Mucosa of descending colon (tissue), 3 donors: ENCODE results near the gene GALNT1. TPM values are rescaled to one million over a fixed set of nuclear protein-coding genes. Genes with fewer than 3 reads are reported as not detected.

Experiments used
- ATAC-seq: fragments of 200-7000 bp; cut with Tn5 transposase; one replicate; pipeline ENCODE4 v1.9.1; 2020; ENCODE audit warnings: mild to moderate bottlenecking, moderate library complexity
- DNase-seq, 3 donors: peaks; one replicate each; pipeline ENCODE4 v3.0.0-alpha.2; 2020
- H3K36me3 ChIP-seq: fragments of 200-600 bp; one replicate; pipeline ENCODE4 v1.8.0; 2021; ENCODE audit warnings: low read depth, mild to moderate bottlenecking
- H3K4me1 ChIP-seq: fragments of 200-600 bp; one replicate; pipeline ENCODE4 v1.8.0; 2021; ENCODE audit warnings: low read depth, mild to moderate bottlenecking
- H3K4me3 ChIP-seq: fragments of 200-600 bp; one replicate; pipeline ENCODE4 v1.8.0; 2021; ENCODE audit warnings: mild to moderate bottlenecking
- H3K9me3 ChIP-seq: fragments of 200-600 bp; one replicate; pipeline ENCODE4 v1.8.0; 2021; ENCODE audit warnings: mild to moderate bottlenecking
- CTCF ChIP-seq: fragments of 200-600 bp; IDR thresholded peaks from one replicate; pipeline ENCODE4 v1.8.0; 2022; ENCODE audit warnings: antibody characterized with exemption, mild to moderate bottlenecking
- intact Hi-C, 2 donors: fragments of 100-400 bp; cut with DNase I in 1 of 2; cut with micrococcal nuclease in 1 of 2; formaldehyde crosslinking; loops; one replicate each; pipeline versions ENCODE4 v1.11.0 to v1.11.1; 2022; cut with DNase I, micrococcal nuclease
- total RNA-seq, 3 donors: library from RNA; stranded (reverse); fragmentation: NEBNext Ultra II Directional in 2 of 3; extraction: Animal tissue kit (Norgen Biotek cat#: 25700) in 2 of 3; gene quantifications; one replicate each; pipeline versions ENCODE4 v1.2.1 to v1.2.4, GENCODE V29; 2021 to 2023
- donor health status: DM: no; HTN: no; CAD: no; lungs with moderate emphysema.
- donor health status: DM: no; HTN: no; CAD: no.
- donor health status: DM: no; HTN: yes; CAD: no.

GALNT1 gene
- total RNA-seq, 3 donors from 2014 or later, result 82.7 to 118 (median 109) TPM

- DNase-seq (no peak), ATAC-seq (no peak)
- intact Hi-C loops, result no loop called here
- TF ChIP-seq CTCF, result no peak
- Histone ChIP-seq H3K9me3 (no peaks in the 10 kb centered on the region), H3K4me1 (peaks cover 19% of the 10 kb centered on the region), H3K36me3 (no peaks in the 10 kb centered on the region), H3K4me3 (no peak overlapping the region)
Observed at GRCh38 chr18:35619464-35619863, 37.9 kb downstream of the GALNT1 start.

- Histone ChIP-seq H3K4me1 (peaks cover 19% of the 10 kb centered on the region), H3K4me3 (no peak overlapping the region), H3K36me3 (no peaks in the 10 kb centered on the region), H3K9me3 (no peaks in the 10 kb centered on the region)
- DNase-seq (no peak), ATAC-seq (no peak)
- no peak for TF ChIP-seq CTCF
- intact Hi-C loops, result no loop called here
Observed at GRCh38 chr18:35619941-35620340, 38.4 kb downstream of the GALNT1 start.

- no peaks in the 10 kb centered on the region for H3K9me3 ChIP-seq
- ATAC-seq, result peak; percentile 81
Observed at GRCh38 chr18:35620765-35621164, 39.2 kb downstream of the GALNT1 start.

GRCh38 chr18:35623255-35623654 is 41.7 kb downstream of the GALNT1 start:
- ATAC-seq (no peak), DNase-seq (no peak)
- no peak for TF ChIP-seq CTCF
- Histone ChIP-seq H3K4me1 (peaks cover 7% of the 10 kb centered on the region), H3K4me3 (no peak overlapping the region), H3K9me3 (peaks cover 11% of the 10 kb centered on the region), H3K36me3 (no peaks in the 10 kb centered on the region)
- intact Hi-C loops, result no loop called here

More at GRCh38 chr18:35620765-35621164, 39.2 kb downstream of the GALNT1 start:
- Histone ChIP-seq H3K4me3 (no peak overlapping the region), H3K36me3 (no peaks in the 10 kb centered on the region), H3K4me1 (peaks cover 16% of the 10 kb centered on the region)
- intact Hi-C loops, result no loop called here
- DNase-seq, result peak in 1 of 3 donors; percentile 61
- no peak for TF ChIP-seq CTCF

GRCh38 chr18:35624146-35624545 is 42.6 kb downstream of the GALNT1 start:
- TF ChIP-seq CTCF, result no peak
- intact Hi-C loops, result no loop called here
- no peaks in the 10 kb centered on the region for H3K36me3 ChIP-seq
- DNase-seq (no peak), ATAC-seq (no peak)
- peaks cover 11% of the 10 kb centered on the region for H3K9me3 ChIP-seq
- H3K4me3 ChIP-seq, result no peak overlapping the region
- H3K4me1 ChIP-seq, result peaks cover 7% of the 10 kb centered on the region

- Histone ChIP-seq H3K9me3 (peaks cover 11% of the 10 kb centered on the region), H3K4me1 (peaks cover 7% of the 10 kb centered on the region), H3K36me3 (no peaks in the 10 kb centered on the region), H3K4me3 (no peak overlapping the region)
- TF ChIP-seq CTCF, result no peak
- no peak for DNase-seq
- ATAC-seq, result no peak
- intact Hi-C loops, result no loop called here
Observed at GRCh38 chr18:35625232-35625631, 43.7 kb downstream of the GALNT1 start.
